MM.1S (cell line): ENCODE results near the gene CALB2.

ENCODE experiments used
- EZH2 ChIP-seq: fragments of 300-600 bp; sonication (generic); optimal IDR thresholded peaks from 2 replicates; pipeline ENCODE3; 2017; ENCODE audit warnings: low read depth, mild to moderate bottlenecking, antibody characterized with exemption, low read length, mixed read lengths
- EZH2phosphoT487 ChIP-seq: fragments of 300-600 bp; sonication (generic); IDR thresholded peaks from 2 replicates; pipeline ENCODE4 v1.6.1; 2018; ENCODE audit warnings: antibody characterized with exemption, low read length
- TF ChIP-seq, protein P1 (sequence below): fragments of 300-600 bp; sonication (generic); IDR thresholded peaks from 2 replicates; pipeline ENCODE4 v1.5.1; 2016; ENCODE audit warnings: antibody characterized with exemption, low read length, mixed read lengths

GRCh38 chr16:71413341-71413740 is 54.8 kb downstream of the CALB2 start:
- TF ChIP-seq EZH2 (no peak), EZH2phosphoT487 (no peak)
- TF ChIP-seq, protein P1, sequence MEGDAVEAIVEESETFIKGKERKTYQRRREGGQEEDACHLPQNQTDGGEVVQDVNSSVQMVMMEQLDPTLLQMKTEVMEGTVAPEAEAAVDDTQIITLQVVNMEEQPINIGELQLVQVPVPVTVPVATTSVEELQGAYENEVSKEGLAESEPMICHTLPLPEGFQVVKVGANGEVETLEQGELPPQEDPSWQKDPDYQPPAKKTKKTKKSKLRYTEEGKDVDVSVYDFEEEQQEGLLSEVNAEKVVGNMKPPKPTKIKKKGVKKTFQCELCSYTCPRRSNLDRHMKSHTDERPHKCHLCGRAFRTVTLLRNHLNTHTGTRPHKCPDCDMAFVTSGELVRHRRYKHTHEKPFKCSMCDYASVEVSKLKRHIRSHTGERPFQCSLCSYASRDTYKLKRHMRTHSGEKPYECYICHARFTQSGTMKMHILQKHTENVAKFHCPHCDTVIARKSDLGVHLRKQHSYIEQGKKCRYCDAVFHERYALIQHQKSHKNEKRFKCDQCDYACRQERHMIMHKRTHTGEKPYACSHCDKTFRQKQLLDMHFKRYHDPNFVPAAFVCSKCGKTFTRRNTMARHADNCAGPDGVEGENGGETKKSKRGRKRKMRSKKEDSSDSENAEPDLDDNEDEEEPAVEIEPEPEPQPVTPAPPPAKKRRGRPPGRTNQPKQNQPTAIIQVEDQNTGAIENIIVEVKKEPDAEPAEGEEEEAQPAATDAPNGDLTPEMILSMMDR, result no peak
